ENCODE measurements around the gene MPND. TPM values are rescaled to one million over a fixed set of nuclear protein-coding genes. Genes with fewer than 3 reads are reported as not detected.

The MPND gene
- total and polyA plus RNA-seq, 2 of the 13 experiments (the other 11 are each of a cell fraction or from before 2014, with no cell fraction given) = 10.8 to 15.8 TPM

DNA sequence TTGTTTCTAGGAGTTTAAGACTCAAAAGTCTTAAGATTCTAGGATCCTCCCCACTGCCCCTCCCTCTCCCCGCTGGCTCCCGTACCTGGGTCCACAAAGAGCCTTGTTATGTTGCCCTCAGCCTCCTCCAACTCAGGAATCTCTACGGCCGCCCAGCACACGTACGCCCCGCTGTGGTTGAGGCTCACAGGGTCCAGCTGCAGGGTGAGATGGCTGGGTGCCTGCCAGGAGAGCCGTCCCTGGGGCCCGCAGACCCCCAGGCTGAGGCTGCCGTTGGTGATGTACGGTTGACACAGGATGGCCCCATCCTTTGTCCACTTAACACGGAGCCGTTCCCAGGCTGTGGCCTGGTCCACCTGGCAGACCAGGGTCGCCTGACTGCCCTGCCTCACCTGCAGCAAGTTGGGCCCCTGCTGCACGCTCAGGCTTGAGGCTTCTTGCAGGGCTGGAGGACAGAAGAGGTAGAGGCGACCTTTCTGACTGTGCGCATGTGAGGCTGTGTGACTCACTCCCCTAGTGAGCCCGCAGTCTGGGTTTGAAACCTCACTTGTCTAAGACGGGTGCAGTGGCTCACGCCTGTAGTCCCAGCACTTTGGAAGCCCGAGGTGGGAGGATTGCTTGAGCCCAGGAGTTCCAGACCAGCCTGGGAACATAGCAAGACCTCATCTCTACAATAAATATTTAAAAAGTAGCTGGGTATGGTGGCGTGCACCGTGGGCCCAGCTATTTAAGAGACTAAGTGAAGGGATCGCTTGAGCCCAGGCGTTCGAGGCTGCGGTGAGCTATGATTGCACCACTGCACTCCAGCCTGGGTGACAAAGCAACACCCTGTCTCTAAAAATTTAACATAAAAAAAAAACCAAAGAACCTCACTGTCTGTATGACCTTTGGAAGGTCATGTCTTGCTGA is 45.2 kb upstream of the MPND start (continued):
- TF ChIP-seq, protein P1, sequence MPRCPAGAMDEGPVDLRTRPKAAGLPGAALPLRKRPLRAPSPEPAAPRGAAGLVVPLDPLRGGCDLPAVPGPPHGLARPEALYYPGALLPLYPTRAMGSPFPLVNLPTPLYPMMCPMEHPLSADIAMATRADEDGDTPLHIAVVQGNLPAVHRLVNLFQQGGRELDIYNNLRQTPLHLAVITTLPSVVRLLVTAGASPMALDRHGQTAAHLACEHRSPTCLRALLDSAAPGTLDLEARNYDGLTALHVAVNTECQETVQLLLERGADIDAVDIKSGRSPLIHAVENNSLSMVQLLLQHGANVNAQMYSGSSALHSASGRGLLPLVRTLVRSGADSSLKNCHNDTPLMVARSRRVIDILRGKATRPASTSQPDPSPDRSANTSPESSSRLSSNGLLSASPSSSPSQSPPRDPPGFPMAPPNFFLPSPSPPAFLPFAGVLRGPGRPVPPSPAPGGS (CRISPR knock-in tag; IDR thresholded peaks at IDR 0.05) = no peak
- TF ChIP-seq RBAK (CRISPR knock-in tag; IDR thresholded peaks at IDR 0.05) (no peak), ZSCAN20 (CRISPR knock-in tag; IDR thresholded peaks at IDR 0.05; ENCODE audit: borderline replicate concordance) (no peak), SRSF4 (IDR thresholded peaks at IDR 0.05; ENCODE audit: low read depth, low read length, poor library complexity, severe bottlenecking) (no peak), POLR2G (IDR thresholded peaks at IDR 0.05; ENCODE audit: low read depth, low read length) (no peak), RFXANK (CRISPR knock-in tag; IDR thresholded peaks at IDR 0.05) (no peak), ZNF260 (CRISPR knock-in tag; IDR thresholded peaks at IDR 0.05; ENCODE audit: borderline replicate concordance, low read depth) (no peak), ZBTB7A (CRISPR knock-in tag; IDR thresholded peaks at IDR 0.05) (peak; percentile 36; the same call in 1 of the 2 replicates), RBFOX2 (IDR thresholded peaks at IDR 0.05; ENCODE audit: low read depth, low read length) (no peak), KDM5B (CRISPR knock-in tag; IDR thresholded peaks at IDR 0.05; ENCODE audit: borderline replicate concordance) (no peak; the same call in 1 of the 2 replicates), MTERF4 (CRISPR knock-in tag; IDR thresholded peaks at IDR 0.05) (no peak), ZIK1 (CRISPR knock-in tag; IDR thresholded peaks at IDR 0.05; ENCODE audit: borderline replicate concordance, low read depth) (no peak), NKX3-1 (CRISPR knock-in tag; IDR thresholded peaks at IDR 0.05) (no peak), ZMAT3 (CRISPR knock-in tag; conservative IDR thresholded peaks at IDR 0.05) (no peak), ZNF354B (CRISPR knock-in tag; IDR thresholded peaks at IDR 0.05) (no peak), ZNF749 (CRISPR knock-in tag; IDR thresholded peaks at IDR 0.05; ENCODE audit: borderline replicate concordance) (no peak), ZBTB33 (CRISPR knock-in tag; IDR thresholded peaks at IDR 0.05) (no peak), MATR3 (CRISPR knock-in tag; IDR thresholded peaks at IDR 0.05) (no peak), ZNF724P (CRISPR knock-in tag; IDR thresholded peaks at IDR 0.05; ENCODE audit: borderline replicate concordance) (no peak), ZNF484 (CRISPR knock-in tag; IDR thresholded peaks at IDR 0.05; ENCODE audit: borderline replicate concordance, low read depth) (no peak)
- TF ChIP-seq, protein P2, sequence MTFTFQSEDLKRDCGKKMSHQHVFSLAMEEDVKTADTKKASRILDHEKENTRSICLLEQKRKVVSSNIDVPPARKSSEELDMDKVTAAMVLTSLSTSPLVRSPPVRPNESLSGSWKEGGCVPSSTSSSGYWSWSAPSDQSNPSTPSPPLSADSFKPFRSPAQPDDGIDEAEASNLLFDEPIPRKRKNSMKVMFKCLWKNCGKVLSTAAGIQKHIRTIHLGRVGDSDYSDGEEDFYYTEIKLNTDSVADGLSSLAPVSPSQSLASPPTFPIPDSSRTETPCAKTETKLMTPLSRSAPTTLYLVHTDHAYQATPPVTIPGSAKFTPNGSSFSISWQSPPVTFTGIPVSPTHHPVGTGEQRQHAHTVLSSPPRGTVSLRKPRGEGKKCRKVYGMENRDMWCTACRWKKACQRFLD (CRISPR knock-in tag; IDR thresholded peaks at IDR 0.05; ENCODE audit: borderline replicate concordance) = no peak

All from HepG2 (cell line).